GM12878 (cell line): Measurements from ENCODE around the gene SYNM.

Source experiments
- ASH2L ChIP-seq: fragments of 300-600, 200-600 bp; sonication (generic); IDR thresholded peaks from 2 replicates; pipeline ENCODE4 v1.6.1; 2017; ENCODE audit warnings: low read depth, mild to moderate bottlenecking, borderline replicate concordance
- ATF3 ChIP-seq: IDR thresholded peaks from 2 replicates; pipeline ENCODE4 v1.6.1; 2011; ENCODE audit warnings: low read depth, mild to moderate bottlenecking, low read length, moderate library complexity, borderline replicate concordance; ENCODE audit errors: extremely low read depth
- CEBPB ChIP-seq, 2 experiments: fragments of 150-350 bp in 1 of 2; IDR thresholded peaks; 2 replicates each; pipeline ENCODE4 v1.6.1; 2012 to 2014; ENCODE audit warnings: low read depth in 2 of 2, low read length in 2 of 2, borderline replicate concordance in 1 of 2, inconsistent platforms in 1 of 2
- CTCF ChIP-seq, 3 experiments: IDR thresholded peaks in 2 of 3; conservative IDR thresholded peaks in 1 of 3; 2 replicates each; pipeline ENCODE4 v1.5.1; 2011; ENCODE audit warnings: low read depth in 3 of 3, low read length in 3 of 3, mild to moderate bottlenecking in 3 of 3, control low read depth in 2 of 3, moderate library complexity in 2 of 3, inconsistent platforms in 1 of 3, mixed read lengths in 1 of 3; ENCODE audit not compliant: control insufficient read depth in 2 of 3, insufficient read depth in 1 of 3; ENCODE audit errors: extremely low read depth in 1 of 3
- GABPA ChIP-seq: IDR thresholded peaks from 2 replicates; pipeline ENCODE4 v1.6.1; 2014; ENCODE audit warnings: antibody characterized with exemption, low read depth, mild to moderate bottlenecking, inconsistent platforms
- MYC ChIP-seq: IDR thresholded peaks from 2 replicates; pipeline ENCODE4 v1.6.1; 2011; ENCODE audit warnings: mild to moderate bottlenecking, low read length, moderate library complexity, inconsistent platforms; ENCODE audit not compliant: insufficient read depth, insufficient replicate concordance, insufficient read length, severe bottlenecking
- SMARCA5 ChIP-seq: fragments of 450-650 bp; IDR thresholded peaks from 2 replicates; pipeline ENCODE4 v1.6.1; 2017; ENCODE audit warnings: mild to moderate bottlenecking
- SP1 ChIP-seq: IDR thresholded peaks from one replicate; pipeline ENCODE4 v1.6.1; 2011; ENCODE audit warnings: low read depth, low read length
- SUPT20H ChIP-seq: IDR thresholded peaks from 2 replicates; pipeline ENCODE4 v1.6.1; 2011; ENCODE audit warnings: low read depth, mild to moderate bottlenecking, low read length, moderate library complexity, borderline replicate concordance; ENCODE audit not compliant: control insufficient read depth
- SUZ12 ChIP-seq: fragments of 200-600 bp; sonication (generic); IDR thresholded peaks from one replicate; pipeline ENCODE4 v1.6.1; 2018; ENCODE audit warnings: antibody characterized with exemption, mild to moderate bottlenecking; ENCODE audit not compliant: unreplicated experiment
- YY1 ChIP-seq: IDR thresholded peaks from 2 replicates; pipeline ENCODE4 v1.6.1; 2011; ENCODE audit warnings: low read depth, mild to moderate bottlenecking, low read length

GRCh38 chr15:99138491-99138982, 33.7 kb downstream of the SYNM start:
- TF ChIP-seq SUZ12 (no peak), SP1 (no peak), CTCF (IDR thresholded peaks at IDR 0.05 in 2 of 3, conservative IDR thresholded peaks at IDR 0.05 in 1 of 3; ENCODE audit: control insufficient read depth in 2 of 3, extremely low read depth in 1 of 3, insufficient read depth in 1 of 3, low read depth in 3 of 3, low read length in 3 of 3) (no peak), ATF3 (no peak), SMARCA5 (no peak), SUPT20H (no peak), MYC (no peak), GABPA (no peak), YY1 (no peak), ASH2L (no peak), CEBPB (IDR thresholded peaks at IDR 0.05; ENCODE audit: borderline replicate concordance in 1 of 2, low read depth in 2 of 2, low read length in 2 of 2) (no peak)
